22Rv1 (cell line): ENCODE measurements around the gene SUSD4.

Source experiments
- ZFX ChIP-seq: fragments of 450-650 bp; IDR thresholded peaks from 2 replicates; pipeline ENCODE4 v1.6.1; 2017; ENCODE audit warnings: antibody characterized with exemption, borderline replicate concordance
- TF ChIP-seq, protein P1 (sequence below): fragments of 450-650 bp; IDR thresholded peaks from 2 replicates; pipeline ENCODE4 v1.5.1; 2017; ENCODE audit warnings: mild to moderate bottlenecking

DNA sequence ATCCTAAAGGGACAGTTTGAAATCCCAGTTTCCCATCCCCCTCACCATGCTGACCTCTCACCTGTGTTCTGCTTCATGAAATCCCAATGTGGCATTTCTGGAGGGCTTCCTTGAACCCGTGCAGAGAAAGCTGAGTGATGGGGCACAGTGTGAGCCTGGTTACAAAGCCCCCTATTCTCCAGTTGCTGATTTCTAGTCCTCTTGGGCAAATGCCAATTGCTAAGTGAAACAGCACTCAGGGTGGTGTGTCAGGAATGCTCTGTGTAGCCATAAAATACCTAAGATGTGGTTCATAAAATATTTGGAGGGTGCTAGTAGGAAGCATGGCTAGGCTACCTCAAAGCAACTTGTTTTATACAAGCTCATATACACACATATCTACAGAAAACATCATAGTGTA is 32.0 kb downstream of the SUSD4 start:
- TF ChIP-seq, protein P1, sequence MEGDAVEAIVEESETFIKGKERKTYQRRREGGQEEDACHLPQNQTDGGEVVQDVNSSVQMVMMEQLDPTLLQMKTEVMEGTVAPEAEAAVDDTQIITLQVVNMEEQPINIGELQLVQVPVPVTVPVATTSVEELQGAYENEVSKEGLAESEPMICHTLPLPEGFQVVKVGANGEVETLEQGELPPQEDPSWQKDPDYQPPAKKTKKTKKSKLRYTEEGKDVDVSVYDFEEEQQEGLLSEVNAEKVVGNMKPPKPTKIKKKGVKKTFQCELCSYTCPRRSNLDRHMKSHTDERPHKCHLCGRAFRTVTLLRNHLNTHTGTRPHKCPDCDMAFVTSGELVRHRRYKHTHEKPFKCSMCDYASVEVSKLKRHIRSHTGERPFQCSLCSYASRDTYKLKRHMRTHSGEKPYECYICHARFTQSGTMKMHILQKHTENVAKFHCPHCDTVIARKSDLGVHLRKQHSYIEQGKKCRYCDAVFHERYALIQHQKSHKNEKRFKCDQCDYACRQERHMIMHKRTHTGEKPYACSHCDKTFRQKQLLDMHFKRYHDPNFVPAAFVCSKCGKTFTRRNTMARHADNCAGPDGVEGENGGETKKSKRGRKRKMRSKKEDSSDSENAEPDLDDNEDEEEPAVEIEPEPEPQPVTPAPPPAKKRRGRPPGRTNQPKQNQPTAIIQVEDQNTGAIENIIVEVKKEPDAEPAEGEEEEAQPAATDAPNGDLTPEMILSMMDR: no peak
- no peak for TF ChIP-seq ZFX
